CD14-positive monocyte (primary cell): ENCODE measurements around the gene ASPN. TPM values are rescaled to one million over a fixed set of nuclear protein-coding genes. Genes with fewer than 3 reads are reported as not detected.

Experiments
- DNase-seq, 3 donors: peaks; one replicate each; pipeline ENCODE4 v3.0.0-alpha.2; 2011 to 2022
- H2AFZ ChIP-seq: 2 replicates; pipeline ENCODE4 v1.6.0; 2012; ENCODE audit warnings: mild to moderate bottlenecking, low read depth, low read length, inconsistent platforms; ENCODE audit not compliant: insufficient read depth, poor library complexity, severe bottlenecking
- H3K27ac ChIP-seq, 2 donors: 1 replicate in 1 of 2; 2 replicates in 1 of 2; pipeline ENCODE4 v1.5.1; 2012 to 2013; ENCODE audit warnings: low read length in 2 of 2, control low read depth in 1 of 2, inconsistent platforms in 1 of 2, low read depth in 1 of 2, mild to moderate bottlenecking in 1 of 2
- H3K27me3 ChIP-seq, 2 donors: one replicate each; pipeline versions ENCODE4 v1.6.0 to v1.6.1; 2011 to 2013; ENCODE audit warnings: low read length in 2 of 2; ENCODE audit not compliant: control insufficient read depth in 2 of 2, insufficient read depth in 2 of 2
- H3K36me3 ChIP-seq, 2 donors: replicated peaks in 1 of 2; 1 replicate in 1 of 2; 2 replicates in 1 of 2; pipeline versions ENCODE4 v1.5.1 to v1.6.1; 2012 to 2013; ENCODE audit warnings: low read length in 2 of 2, control low read depth in 1 of 2, inconsistent platforms in 1 of 2, mild to moderate bottlenecking in 1 of 2; ENCODE audit not compliant: insufficient read depth in 2 of 2, control insufficient read depth in 1 of 2
- H3K4me1 ChIP-seq, 2 donors: 1 replicate in 1 of 2; 2 replicates in 1 of 2; pipeline versions ENCODE4 v1.5.1 to v1.6.1; 2012 to 2013; ENCODE audit warnings: low read length in 2 of 2, control low read depth in 1 of 2, inconsistent platforms in 1 of 2, mild to moderate bottlenecking in 1 of 2, moderate library complexity in 1 of 2; ENCODE audit not compliant: insufficient read depth in 2 of 2, control insufficient read depth in 1 of 2
- H3K4me2 ChIP-seq: replicated peaks from 2 replicates; pipeline ENCODE3; 2012; ENCODE audit warnings: low read length, moderate library complexity, mild to moderate bottlenecking; ENCODE audit not compliant: poor library complexity, severe bottlenecking; ENCODE audit errors: extremely low read depth
- H3K4me3 ChIP-seq, 3 experiments: fragments of 200-600 bp in 1 of 3; sonication (generic) in 1 of 3; replicated peaks in 1 of 3; 1 replicate in 2 of 3; 2 replicates in 1 of 3; pipeline ENCODE4 v1.5.1; 2011 to 2013; ENCODE audit warnings: low read length in 3 of 3, mild to moderate bottlenecking in 3 of 3, control low read depth in 2 of 3, low read depth in 2 of 3, inconsistent platforms in 1 of 3, moderate library complexity in 1 of 3
- H3K79me2 ChIP-seq: 2 replicates; pipeline ENCODE4 v1.6.0; 2012; ENCODE audit warnings: mild to moderate bottlenecking, control low read depth, inconsistent platforms, low read length, moderate library complexity; ENCODE audit not compliant: insufficient read depth
- H3K9ac ChIP-seq: 2 replicates; pipeline ENCODE4 v1.6.0; 2017; ENCODE audit warnings: low read length, mild to moderate bottlenecking; ENCODE audit not compliant: insufficient read depth, poor library complexity, severe bottlenecking
- H3K9me3 ChIP-seq, 2 donors: replicated peaks in 1 of 2; 1 replicate in 1 of 2; 2 replicates in 1 of 2; pipeline versions ENCODE4 v1.5.1 to v1.6.1; 2012 to 2013; ENCODE audit warnings: low read length in 2 of 2, control low read depth in 1 of 2; ENCODE audit not compliant: control insufficient read depth in 1 of 2, insufficient read depth in 1 of 2
- H4K20me1 ChIP-seq: 2 replicates; pipeline ENCODE4 v1.6.0; 2012; ENCODE audit warnings: mild to moderate bottlenecking, low read length, control low read depth, moderate library complexity; ENCODE audit not compliant: insufficient read depth
- H3K27ac Mint-ChIP-seq, 7 donors: one replicate each; pipeline ENCODE4 v1.8.0; 2020; ENCODE audit warnings: mild to moderate bottlenecking in 7 of 7, mixed read lengths in 7 of 7, moderate library complexity in 6 of 7, inconsistent platforms in 2 of 7
- H3K27me3 Mint-ChIP-seq, 3 donors: one replicate each; pipeline ENCODE4 v1.8.0; 2021 to 2022; ENCODE audit warnings: low read depth in 3 of 3, mild to moderate bottlenecking in 3 of 3, mixed read lengths in 3 of 3, moderate library complexity in 3 of 3, inconsistent platforms in 1 of 3
- H3K36me3 Mint-ChIP-seq, 2 donors: one replicate each; pipeline ENCODE4 v1.8.0; 2020; ENCODE audit warnings: mixed read lengths in 2 of 2, inconsistent platforms in 1 of 2, mild to moderate bottlenecking in 1 of 2
- H3K4me1 Mint-ChIP-seq: one replicate; pipeline ENCODE4 v1.8.0; 2020; ENCODE audit warnings: mild to moderate bottlenecking, mixed read lengths
- H3K4me3 Mint-ChIP-seq, 2 donors: one replicate each; pipeline ENCODE4 v1.8.0; 2020; ENCODE audit warnings: mild to moderate bottlenecking in 2 of 2, mixed read lengths in 2 of 2, moderate library complexity in 1 of 2
- H3K9me3 Mint-ChIP-seq, 7 donors: one replicate each; pipeline ENCODE4 v1.8.0; 2020 to 2022; ENCODE audit warnings: mixed read lengths in 7 of 7, mild to moderate bottlenecking in 6 of 7, moderate library complexity in 6 of 7, inconsistent platforms in 2 of 7
- CTCF ChIP-seq: fragments of 200-600 bp; IDR thresholded peaks from one replicate; pipeline ENCODE4 v1.8.0; 2022; ENCODE audit warnings: antibody characterized with exemption, mild to moderate bottlenecking
- WGBS: methylation state at CpG from one replicate; pipeline ENCODE4 v1.1.5; 2013; ENCODE audit warnings: missing lambda C conversion rate; ENCODE audit not compliant: insufficient coverage; 5-methylcytosine and 5-hydroxymethylcytosine counted together
- intact Hi-C, 2 donors: fragments of 100-400 bp; cut with micrococcal nuclease; formaldehyde crosslinking; loops; one replicate each; pipeline versions ENCODE4 v1.15.0 to v1.15.1; 2023
- polyA plus RNA-seq, 3 donors: library from polyadenylated mRNA; depleted of rRNA in 1 of 3; unstranded in 2 of 3; stranded (reverse) in 1 of 3; fragments of 300-500 nt in 2 of 3; fragments of >200 nt in 1 of 3; fragmentation: Illumina TruSeq in 2 of 3; gene quantifications; 1 replicate in 2 of 3; 2 replicates in 1 of 3; pipeline ENCODE4 v1.2.3, GENCODE V29; 2012 to 2021

The ASPN gene
- polyA plus RNA-seq, 3 donors, result not detected

DNA sequence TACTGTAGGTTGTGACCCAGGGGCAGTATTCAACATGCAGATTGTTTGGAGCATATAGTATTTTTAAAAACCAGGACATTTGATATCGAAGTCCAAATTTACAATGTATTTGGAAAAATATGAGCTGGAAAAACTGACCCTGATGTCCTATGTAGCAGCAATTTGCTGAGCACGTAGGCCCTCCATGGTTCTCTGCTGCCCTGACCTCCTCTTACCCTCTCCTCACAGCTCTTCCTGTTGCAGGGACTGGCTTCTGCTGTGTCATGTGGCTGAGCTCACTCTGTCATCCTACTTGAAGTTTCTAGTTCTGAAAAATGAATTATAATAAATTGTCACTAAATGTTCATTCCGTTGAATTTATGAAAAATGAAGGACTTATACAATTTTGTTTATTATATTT, 4.1 kb upstream of the ASPN start:
- no peak overlapping the region for H2AFZ ChIP-seq
- no peak overlapping the region for H3K4me3 Mint-ChIP-seq
- no peaks in the 10 kb centered on the region for H3K9me3 ChIP-seq
- no peak overlapping the region for H3K27ac ChIP-seq
- H3K4me1 Mint-ChIP-seq, result peaks cover 11% of the 10 kb centered on the region
- H3K27ac Mint-ChIP-seq, result no peak overlapping the region
- H3K9ac ChIP-seq, result no peak overlapping the region
- 50% methylated on average over 2 of the region's 3 CpGs for WGBS
- H3K36me3 Mint-ChIP-seq, result no peaks in the 10 kb centered on the region
- no peaks in the 10 kb centered on the region for H3K27me3 ChIP-seq
- no peak for TF ChIP-seq CTCF
- no peaks in the 10 kb centered on the region for H3K79me2 ChIP-seq
- intact Hi-C loops, result no loop called here
- H3K27me3 Mint-ChIP-seq, result no peaks in the 10 kb centered on the region
- DNase-seq, result no peak
- no peak overlapping the region for H3K4me3 ChIP-seq
- no peak overlapping the region for H3K4me2 ChIP-seq
- H3K4me1 ChIP-seq, result no peaks in the 10 kb centered on the region
- H3K9me3 Mint-ChIP-seq, result peaks cover 0 to 2% (median 0%) of the 10 kb centered on the region in 7 donors
- no peaks in the 10 kb centered on the region for H4K20me1 ChIP-seq
- H3K36me3 ChIP-seq, result no peaks in the 10 kb centered on the region

GRCh38 chr9:92484563-92484962, 2.3 kb upstream of the ASPN start:
- peaks cover 0 to 2% (median 0%) of the 10 kb centered on the region in 7 donors for H3K9me3 Mint-ChIP-seq
- no peak for DNase-seq
- Histone ChIP-seq H2AFZ (no peak overlapping the region), H3K27ac (no peak overlapping the region), H3K79me2 (no peaks in the 10 kb centered on the region), H3K36me3 (no peaks in the 10 kb centered on the region), H3K9me3 (no peaks in the 10 kb centered on the region), H4K20me1 (no peaks in the 10 kb centered on the region), H3K9ac (no peak overlapping the region), H3K27me3 (no peaks in the 10 kb centered on the region), H3K4me3 (no peak overlapping the region), H3K4me2 (no peak overlapping the region), H3K4me1 (no peaks in the 10 kb centered on the region)
- WGBS, result no CpG with 5 or more reads among the region's 3 CpGs
- H3K4me3 Mint-ChIP-seq, result no peak overlapping the region
- H3K27me3 Mint-ChIP-seq, result no peaks in the 10 kb centered on the region
- no peaks in the 10 kb centered on the region for H3K36me3 Mint-ChIP-seq
- TF ChIP-seq CTCF, result no peak
- intact Hi-C loops, result no loop called here
- H3K4me1 Mint-ChIP-seq, result peaks cover 10% of the 10 kb centered on the region
- no peak overlapping the region for H3K27ac Mint-ChIP-seq
